Gastroesophageal sphincter (tissue), 2 donors: ENCODE measurements around the gene GATAD2A.

ENCODE experiments used
- EP300 ChIP-seq: sonication (generic); formaldehyde crosslinking; IDR thresholded peaks from one replicate; pipeline ENCODE4 v1.6.1; 2017; ENCODE audit warnings: antibody characterized with exemption, mild to moderate bottlenecking
- POLR2A ChIP-seq, 2 donors: fragments of 450-650 bp; IDR thresholded peaks; one replicate each; pipeline ENCODE4 v1.6.1; 2017; ENCODE audit warnings: antibody characterized with exemption in 2 of 2, mild to moderate bottlenecking in 2 of 2, moderate library complexity in 1 of 2

GRCh38 chr19:19545707-19546106 is 140.2 kb downstream of the GATAD2A start:
- TF ChIP-seq POLR2A (IDR thresholded peaks at IDR 0.05) = no peak
- TF ChIP-seq EP300 = no peak
